Kidney tubule cell (primary cell): Measurements from ENCODE around the gene HECTD4.

Experiments
- DNase-seq: peaks from one replicate; pipeline ENCODE4 v3.0.0-alpha.2; 2018; ENCODE audit warnings: low spot score

The HECTD4 gene

DNA sequence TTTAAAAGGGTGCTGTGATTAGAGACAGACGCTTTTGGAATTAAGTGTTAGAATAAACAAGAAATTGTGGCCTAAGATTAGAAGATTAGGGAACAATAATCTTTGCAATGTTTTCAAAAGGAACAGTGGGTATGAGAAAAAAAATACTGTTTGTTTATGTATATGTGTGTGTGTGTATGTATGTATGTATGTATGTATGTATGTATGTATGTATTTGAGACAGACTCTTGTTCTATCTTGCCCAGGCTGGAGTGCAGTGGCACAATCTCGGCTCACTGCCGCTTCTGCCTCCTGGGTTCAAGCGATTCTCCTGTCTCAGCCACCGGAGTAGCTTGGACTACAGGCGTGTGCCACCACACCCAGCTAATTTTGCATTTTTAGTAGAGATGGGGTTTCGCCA is 175.3 kb downstream of the HECTD4 start:
- DNase-seq = no peak

- no peak for DNase-seq
Measured at GRCh38 chr12:112199136-112199535, 183.1 kb downstream of the HECTD4 start.

DNA sequence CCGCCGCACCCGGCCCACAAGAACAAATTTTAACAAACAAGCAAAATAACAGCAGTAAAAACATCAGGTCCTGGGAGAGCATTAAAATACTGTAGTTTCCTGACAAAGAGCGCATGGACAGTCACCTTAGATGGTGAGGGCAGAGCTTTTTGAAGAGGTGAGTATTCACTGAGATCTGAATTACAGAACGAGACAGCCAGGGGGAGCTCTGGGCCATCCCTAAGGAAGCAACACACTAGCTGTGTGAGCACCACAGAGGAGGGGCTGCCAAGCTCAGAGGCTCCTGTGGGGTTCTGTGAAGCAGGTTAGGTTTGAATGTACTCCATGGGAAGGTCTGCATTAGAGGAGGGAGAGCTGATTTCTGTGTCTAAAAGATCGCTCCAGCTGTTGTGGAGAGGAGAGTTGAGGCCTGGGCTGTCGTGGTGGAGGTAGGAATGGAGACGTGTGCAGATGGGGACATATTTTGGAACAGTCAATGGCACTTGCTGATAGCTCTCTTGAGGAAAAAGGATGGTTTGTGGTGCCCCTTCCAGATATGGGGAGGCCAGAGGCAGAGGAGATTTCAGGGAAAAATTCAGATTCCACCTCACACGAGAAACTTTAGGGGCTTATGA is 184.0 kb downstream of the HECTD4 start:
- peak; percentile 50 for DNase-seq

GRCh38 chr12:112196196-112196875 is 185.9 kb downstream of the HECTD4 start:
- DNase-seq = no peak

DNA sequence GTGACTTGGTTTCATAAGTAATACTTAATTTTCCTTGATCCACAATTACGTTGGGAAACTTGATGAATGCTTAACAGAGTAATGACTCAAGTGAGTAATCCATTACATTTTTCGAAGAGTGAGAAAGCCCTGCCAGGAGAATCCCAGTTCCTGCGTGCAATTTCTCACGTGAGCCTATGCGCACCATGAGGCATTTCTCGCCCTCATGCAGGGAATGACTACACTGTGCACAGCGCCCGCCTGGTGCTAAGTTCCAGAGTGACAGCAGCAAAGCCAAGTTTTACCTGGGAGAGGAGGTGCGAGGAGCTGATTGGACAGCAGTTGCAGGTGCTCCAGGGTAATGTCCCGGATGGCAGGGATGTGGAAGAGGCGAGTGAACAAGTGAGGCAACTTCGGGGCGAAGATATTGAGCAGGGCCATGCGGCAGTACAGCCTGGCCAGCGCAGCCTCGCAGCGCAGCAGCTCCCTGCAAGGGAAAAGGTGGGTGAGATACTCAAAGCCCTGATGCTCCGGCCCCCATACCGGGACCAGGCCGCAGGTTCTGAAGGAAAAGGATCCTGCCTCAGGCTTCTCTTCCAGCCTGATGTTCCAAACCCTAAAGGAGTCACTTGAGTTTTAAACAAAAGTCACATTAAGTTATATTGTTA is 187.5 kb downstream of the HECTD4 start:
- no peak for DNase-seq

GRCh38 chr12:112192475-112192874 is 189.8 kb downstream of the HECTD4 start:
- DNase-seq = no peak

- DNase-seq = no peak
Measured at GRCh38 chr12:112191840-112192321, 190.3 kb downstream of the HECTD4 start.

DNA sequence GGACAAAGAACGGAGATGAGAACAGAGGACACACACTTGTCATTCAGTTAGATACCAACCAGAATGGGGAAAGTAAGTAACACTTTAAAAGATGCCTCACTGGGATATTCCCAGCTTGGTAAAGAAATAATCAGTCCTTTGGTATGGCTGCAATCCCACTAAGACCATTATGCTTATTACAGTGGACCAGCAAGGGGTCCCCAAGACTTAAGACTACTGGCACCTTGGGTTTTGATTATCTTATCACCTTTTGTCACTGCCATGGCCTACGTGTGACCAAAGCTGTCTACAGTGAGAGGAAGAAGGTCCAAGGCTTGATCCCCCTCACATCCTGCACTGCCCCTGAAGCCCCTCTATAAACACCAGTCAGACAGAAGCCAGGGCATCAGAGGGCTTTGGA is 191.0 kb downstream of the HECTD4 start:
- DNase-seq = no peak

DNA sequence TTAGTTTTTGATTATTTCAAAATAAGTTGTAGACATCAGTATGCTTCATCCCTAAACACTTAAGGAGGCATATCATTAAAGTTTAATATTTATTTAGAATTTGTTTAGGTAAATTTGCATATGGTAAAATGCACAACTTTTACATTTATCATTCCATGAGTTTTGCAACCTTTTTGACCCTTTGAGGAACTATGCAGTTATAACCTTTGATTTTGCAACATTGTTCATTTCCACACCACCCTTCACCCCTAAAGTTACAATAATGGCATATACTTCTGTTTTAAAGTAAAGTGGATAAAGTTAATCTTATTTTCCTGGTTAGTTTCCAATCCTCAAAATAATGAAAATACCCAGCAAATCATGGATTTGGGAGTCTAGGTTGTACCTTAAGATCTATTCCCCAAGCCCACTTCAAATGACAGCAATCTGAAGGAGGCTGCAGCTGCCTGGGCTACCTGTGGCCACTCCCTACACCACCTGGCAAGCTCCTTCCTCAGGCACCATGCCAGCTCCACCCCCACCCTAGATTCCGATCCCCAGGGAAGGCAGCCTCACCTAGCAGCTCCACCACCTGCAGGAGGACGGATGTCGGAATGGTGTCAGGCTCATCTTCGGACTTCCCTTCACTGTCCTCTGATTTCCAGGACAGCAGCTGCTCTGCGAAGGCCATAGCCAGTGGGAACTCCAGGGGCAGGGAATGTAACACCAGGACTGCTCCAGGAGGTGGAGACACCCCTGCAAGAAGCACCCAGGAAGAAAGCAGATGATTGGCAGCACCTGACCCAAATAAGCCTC is 191.8 kb downstream of the HECTD4 start:
- no peak for DNase-seq

GRCh38 chr12:112188130-112188830 is 194.0 kb downstream of the HECTD4 start:
- DNase-seq = no peak

DNA sequence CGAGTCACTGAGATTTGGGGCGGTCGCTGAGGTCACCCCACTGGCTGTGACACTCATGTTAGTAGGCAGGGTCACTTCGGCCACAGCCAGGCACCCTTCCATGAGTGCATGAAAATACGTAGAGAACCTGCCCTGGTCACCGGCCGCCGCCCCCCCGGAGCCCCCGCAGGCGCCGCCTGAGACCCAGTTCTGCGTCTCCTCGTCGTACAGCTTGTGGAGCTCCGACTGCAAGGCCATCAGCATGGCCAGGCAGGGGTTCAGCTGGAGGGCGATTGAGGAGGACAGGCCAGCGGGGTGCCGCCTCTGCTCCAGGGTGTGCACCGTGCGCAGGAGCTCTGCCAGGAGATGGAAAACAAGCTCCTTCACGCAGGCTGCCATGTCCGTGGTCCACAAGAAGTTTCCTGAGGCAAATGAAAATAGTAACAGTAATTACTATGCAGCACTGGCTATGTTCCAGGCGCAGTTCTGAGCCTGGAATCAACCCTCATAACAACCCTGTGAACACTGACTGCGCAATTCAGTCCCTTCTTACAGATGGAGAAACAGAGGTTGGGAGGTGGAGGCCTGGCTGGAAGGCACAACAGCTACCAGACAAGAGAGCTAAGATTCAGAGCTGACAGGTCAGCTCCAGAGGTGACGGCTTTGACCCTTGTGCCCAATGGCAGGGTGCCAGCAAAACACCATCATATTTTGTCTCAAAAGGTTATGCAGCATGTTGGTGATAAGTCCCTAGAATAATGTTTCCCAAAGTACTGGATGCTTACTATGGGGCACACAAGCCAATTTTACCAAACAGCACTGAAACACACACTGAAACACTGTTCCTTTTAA is 196.9 kb downstream of the HECTD4 start:
- no peak for DNase-seq

DNA sequence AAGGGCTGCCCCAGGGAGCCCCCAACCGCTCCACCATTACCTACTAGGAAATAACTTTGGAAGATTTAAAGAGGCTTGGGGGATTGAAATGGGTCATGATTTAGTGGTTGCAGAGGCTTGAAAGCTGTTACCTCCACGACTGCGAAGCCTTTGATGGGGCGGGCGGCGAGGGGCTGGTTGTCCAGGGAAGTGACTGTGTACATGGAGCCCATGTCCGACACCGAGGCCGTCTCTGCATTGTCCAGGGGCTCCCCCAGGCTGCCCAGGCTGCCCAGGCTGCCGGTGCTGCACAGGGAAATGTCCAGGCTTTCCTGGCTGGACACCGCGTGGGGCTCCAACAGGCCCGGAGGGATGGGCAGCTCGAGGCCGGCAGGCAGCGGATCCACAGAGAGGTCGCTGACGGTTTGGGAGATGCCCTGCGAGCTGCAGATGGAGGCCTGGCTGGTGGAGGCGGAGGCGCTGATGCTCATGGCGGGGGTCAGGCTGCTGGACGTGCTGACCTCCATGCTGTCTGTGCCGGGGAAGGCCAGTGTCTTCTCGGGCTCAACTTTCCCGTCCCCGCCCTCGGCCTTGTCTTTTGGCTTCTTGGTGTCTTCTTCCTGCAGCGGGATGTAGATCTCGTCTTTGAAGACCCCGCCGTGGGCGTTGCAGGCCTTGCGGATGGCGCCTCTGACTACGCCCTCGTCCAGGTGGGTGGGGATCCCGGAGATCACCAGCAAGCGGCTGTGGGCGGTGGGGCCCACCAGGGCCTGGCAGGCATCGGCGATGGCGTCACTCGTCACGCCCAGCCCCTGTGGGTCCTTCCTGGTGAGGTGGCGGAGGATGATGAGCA is 198.0 kb downstream of the HECTD4 start:
- DNase-seq = no peak

DNA sequence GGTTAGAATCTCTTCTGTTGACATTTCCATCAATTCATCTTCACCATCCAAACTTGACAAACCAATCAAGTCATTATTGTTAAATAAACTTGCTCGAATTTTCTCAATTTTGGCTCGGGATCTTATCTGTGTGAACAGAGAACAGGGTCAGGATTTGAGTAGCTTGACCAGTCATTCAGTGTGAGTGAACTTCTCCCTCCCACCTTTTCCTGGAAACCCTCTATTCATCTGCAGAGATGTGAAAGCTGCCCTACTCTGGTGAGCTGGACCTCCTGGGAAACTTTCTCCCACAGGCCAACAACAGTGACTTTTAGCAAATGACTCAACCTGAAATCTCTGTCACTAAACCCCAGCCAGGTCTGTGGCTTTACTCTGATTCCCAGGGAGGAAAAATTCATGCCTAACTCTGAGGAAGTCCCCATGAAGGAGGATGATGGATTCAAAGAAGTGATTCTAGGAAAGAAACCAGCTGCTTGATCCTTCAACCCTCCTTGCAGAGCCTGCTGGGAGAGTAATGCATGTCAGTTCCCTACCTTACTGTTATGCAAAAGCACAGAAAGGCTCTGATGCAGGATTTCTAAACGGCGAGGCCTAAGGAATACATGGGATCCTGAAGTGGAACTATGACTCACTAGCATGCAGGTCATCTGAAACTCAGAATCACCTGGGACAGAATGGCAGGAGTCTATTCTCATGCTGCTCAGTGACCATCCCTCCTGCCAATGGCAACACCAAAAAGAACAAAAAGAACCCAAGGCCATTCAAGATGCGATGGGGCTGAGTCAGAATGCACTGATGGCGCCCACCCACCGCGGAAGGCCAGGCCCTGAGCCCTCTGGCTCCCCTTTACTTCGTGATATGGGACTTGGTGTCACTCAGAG is 198.8 kb downstream of the HECTD4 start:
- peak; percentile 50 for DNase-seq

DNA sequence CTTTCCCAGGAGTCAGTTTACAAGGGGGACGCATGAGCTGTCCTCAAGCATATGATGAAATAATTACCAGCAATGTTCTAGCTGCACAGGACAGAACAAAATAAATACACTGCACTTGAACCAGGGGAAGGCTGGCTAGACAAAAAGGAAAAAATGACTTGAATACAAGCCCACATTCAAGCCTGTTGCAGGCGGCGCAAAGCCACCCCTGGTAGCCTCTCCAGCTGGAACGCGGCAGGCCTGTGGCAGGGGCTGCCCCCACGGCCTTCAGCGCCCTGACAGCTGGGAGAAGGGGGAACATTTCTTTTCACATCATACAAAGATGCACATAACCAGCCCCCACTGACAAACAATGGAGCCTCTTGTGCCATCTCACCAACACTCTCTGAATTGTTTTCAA is 199.7 kb downstream of the HECTD4 start:
- no peak for DNase-seq

GRCh38 chr12:112180422-112180821 is 201.8 kb downstream of the HECTD4 start:
- DNase-seq = no peak

GRCh38 chr12:112179916-112180315 is 202.3 kb downstream of the HECTD4 start:
- DNase-seq = no peak

GRCh38 chr12:112179341-112179740 is 202.9 kb downstream of the HECTD4 start:
- no peak for DNase-seq

DNA sequence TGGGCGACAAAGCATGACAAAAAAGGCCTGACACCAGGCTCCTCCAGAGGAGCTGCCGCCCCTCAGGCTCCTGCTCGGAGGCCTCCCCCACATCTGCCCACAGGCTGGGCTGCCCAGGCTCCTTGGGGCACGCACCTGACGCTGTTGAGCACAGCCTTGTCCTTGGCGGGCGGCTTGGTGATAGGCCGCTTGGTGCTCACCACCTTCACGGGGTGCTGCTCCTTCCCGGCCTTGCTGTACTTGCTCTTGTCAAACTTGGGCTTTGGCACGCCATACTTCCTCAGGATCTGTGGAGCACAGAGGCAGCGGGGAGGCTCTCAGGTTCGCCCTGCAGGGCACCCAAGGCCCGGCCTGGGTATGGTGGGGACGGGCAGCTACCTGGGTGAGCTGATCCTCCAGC is 203.4 kb downstream of the HECTD4 start:
- no peak for DNase-seq
